22Rv1 (cell line): Measurements from ENCODE around the gene MAGI2.
A peak's percentile ranks its signal among the peaks of the same experiment; 100 is the strongest.

Source experiments
- H3K27ac ChIP-seq: fragments of 450-650 bp; 2 replicates; pipeline ENCODE4 v1.5.1; 2017
- CTCF ChIP-seq: fragments of 450-650 bp; IDR thresholded peaks from 2 replicates; pipeline ENCODE4 v1.5.1; 2017; ENCODE audit warnings: mild to moderate bottlenecking
- ZFX ChIP-seq: fragments of 450-650 bp; IDR thresholded peaks from 2 replicates; pipeline ENCODE4 v1.6.1; 2017; ENCODE audit warnings: antibody characterized with exemption, borderline replicate concordance

Gene MAGI2

GRCh38 chr7:78792006-78792405 lies 661.5 kb downstream of the MAGI2 start:
- TF ChIP-seq CTCF (no peak), ZFX (no peak)
- no peak overlapping the region for H3K27ac ChIP-seq

GRCh38 chr7:78788464-78788863 lies 665.0 kb downstream of the MAGI2 start:
- no peak for TF ChIP-seq ZFX
- TF ChIP-seq CTCF, result no peak
- H3K27ac ChIP-seq, result no peak overlapping the region

- TF ChIP-seq CTCF, result no peak
- TF ChIP-seq ZFX, result no peak
Measured at GRCh38 chr7:78787854-78788253, 665.6 kb downstream of the MAGI2 start.

GRCh38 chr7:78786055-78786454 lies 667.4 kb downstream of the MAGI2 start:
- no peak for TF ChIP-seq ZFX
- no peak for TF ChIP-seq CTCF
- no peak overlapping the region for H3K27ac ChIP-seq

More at GRCh38 chr7:78787854-78788253, 665.6 kb downstream of the MAGI2 start:
- no peak overlapping the region for H3K27ac ChIP-seq

GRCh38 chr7:78783179-78783962 lies 670.1 kb downstream of the MAGI2 start:
- no peak for TF ChIP-seq ZFX
- no peak for TF ChIP-seq CTCF

GRCh38 chr7:78780560-78780959 lies 672.9 kb downstream of the MAGI2 start:
- no peak overlapping the region for H3K27ac ChIP-seq
- TF ChIP-seq ZFX (no peak), CTCF (no peak)

More at GRCh38 chr7:78783179-78783962, 670.1 kb downstream of the MAGI2 start:
- no peak overlapping the region for H3K27ac ChIP-seq

- TF ChIP-seq CTCF (peak; percentile 41), ZFX (no peak)
- H3K27ac ChIP-seq, result no peak overlapping the region
Measured at GRCh38 chr7:78779788-78780187, 673.7 kb downstream of the MAGI2 start.
